ENCODE results near the gene MT1B.

GRCh38 chr16:56675685-56676210 lies 24.1 kb downstream of the MT1B start:
- TF ChIP-seq CTCF (IDR thresholded peaks at IDR 0.05; ENCODE audit: insufficient read depth, low read depth, low read length): no peak
- TF ChIP-seq EZH2 (IDR thresholded peaks at IDR 0.05; ENCODE audit: insufficient read depth, low read length): no peak
